K562 (cell line): ENCODE measurements around the gene NFS1. TPM values are rescaled to one million over a fixed set of nuclear protein-coding genes. Genes with fewer than 3 reads are reported as not detected.

ENCODE experiments used
- ATAC-seq: fragments of 200-7000 bp; cut with Tn5 transposase; 3 replicates; pipeline ENCODE4 v1.9.1; 2020; ENCODE audit warnings: moderate library complexity
- BruUV-seq: library from RNA; stranded (reverse); fragments of 400-500 nt; replicated peaks from 2 replicates; lab custom pipeline; 2021; lab: Mats Ljungman, UMichigan
- CTCF ChIA-PET: fragments of 300-600 bp; formaldehyde crosslinking; extraction: SDS; loops from one replicate; lab custom pipeline; 2021; ENCODE audit warnings: low intra/inter-chr PET ratio; lab: Yijun Ruan, JAX
- POLR2A ChIA-PET: fragments of 300-600, 350-650 bp; sonication (Branson Sonifier 250); formaldehyde crosslinking; extraction: SDS; loops from one replicate; lab custom pipeline; 2021; ENCODE audit warnings: antibody characterized with exemption, inconsistent platforms; lab: Yijun Ruan, JAX
- DNase-seq, 4 experiments: peaks; one replicate each; pipeline versions ENCODE4 v3.0.0 to v3.0.0-alpha.2; 2011 to 2018; ENCODE audit warnings: low spot score in 3 of 4, mixed read lengths in 3 of 4; ENCODE audit errors: extremely low read depth in 1 of 4
- FAIRE-seq: peaks from 2 replicates; lab custom pipeline; 2011; peaks lifted over from hg19 to GRCh38; lab: Jason Lieb, UNC
- H2AFZ ChIP-seq: 2 replicates; pipeline ENCODE4 v1.6.0; 2011; ENCODE audit warnings: low read depth, low read length, control low read depth, inconsistent platforms
- H3K27ac ChIP-seq: fragments of 200-600 bp; 3 replicates; pipeline ENCODE4 v1.8.0; 2011; ENCODE audit warnings: low read depth, mild to moderate bottlenecking, control low read depth, inconsistent platforms, low read length, moderate library complexity, mixed read lengths; ENCODE audit errors: extremely low read depth
- H3K27me3 ChIP-seq, 2 experiments: fragments of 300-600 bp in 1 of 2; 2 replicates in 1 of 2; 3 replicates in 1 of 2; pipeline versions ENCODE4 v1.6.0 to v1.8.0; 2011; ENCODE audit warnings: inconsistent platforms in 2 of 2, low read length in 2 of 2, mild to moderate bottlenecking in 1 of 2, mixed read lengths in 1 of 2, moderate library complexity in 1 of 2; ENCODE audit not compliant: control insufficient read depth in 2 of 2, insufficient read depth in 2 of 2
- H3K36me3 ChIP-seq: fragments of 300-600 bp; 3 replicates; pipeline ENCODE4 v1.8.0; 2011; ENCODE audit warnings: mild to moderate bottlenecking, low read length, inconsistent platforms; ENCODE audit not compliant: control insufficient read depth, insufficient read depth
- H3K4me1 ChIP-seq, 2 experiments: fragments of 200-600 bp in 1 of 2; replicated peaks in 1 of 2; 2 replicates in 1 of 2; 3 replicates in 1 of 2; pipeline versions ENCODE4 v1.5.1 to v1.8.0; 2011; ENCODE audit warnings: inconsistent platforms in 2 of 2, low read length in 2 of 2, mild to moderate bottlenecking in 1 of 2, mixed read lengths in 1 of 2, moderate library complexity in 1 of 2; ENCODE audit not compliant: control insufficient read depth in 2 of 2, insufficient read depth in 2 of 2
- H3K4me2 ChIP-seq: 2 replicates; pipeline ENCODE4 v1.6.1; 2011; ENCODE audit warnings: low read length, control low read depth, inconsistent platforms, mixed read lengths; ENCODE audit not compliant: insufficient read depth
- H3K4me3 ChIP-seq: fragments of 200-600 bp; sonication (generic), shearing (Covaris generic); 2 replicates; pipeline ENCODE4 v1.5.1; 2016; ENCODE audit warnings: control low read depth, inconsistent platforms
- H3K79me2 ChIP-seq: fragments of 200-600 bp; 3 replicates; pipeline ENCODE4 v1.8.0; 2011; ENCODE audit warnings: low read length, inconsistent platforms; ENCODE audit not compliant: control insufficient read depth, insufficient read depth
- H3K9ac ChIP-seq, 2 experiments: 2 replicates each; pipeline versions ENCODE4 v1.6.0 to v1.6.1; 2011; ENCODE audit warnings: low read depth in 2 of 2, low read length in 2 of 2, control low read depth in 1 of 2, inconsistent platforms in 1 of 2, mild to moderate bottlenecking in 1 of 2, mixed read lengths in 1 of 2; ENCODE audit not compliant: insufficient read depth in 1 of 2
- H3K9me1 ChIP-seq: one replicate; pipeline ENCODE4 v1.6.0; 2011; ENCODE audit warnings: inconsistent platforms, mild to moderate bottlenecking, low read length, moderate library complexity; ENCODE audit not compliant: control insufficient read depth, insufficient read depth
- H3K9me3 ChIP-seq: replicated peaks from 2 replicates; pipeline ENCODE4 v1.5.1; 2011; ENCODE audit warnings: low read depth, low read length, inconsistent platforms; ENCODE audit not compliant: control insufficient read depth, insufficient read depth
- H4K20me1 ChIP-seq: replicated peaks from 2 replicates; pipeline ENCODE4 v1.6.1; 2011; ENCODE audit warnings: low read length, inconsistent platforms, mixed read lengths; ENCODE audit not compliant: control insufficient read depth, insufficient read depth
- BDP1 ChIP-seq: IDR thresholded peaks from 3 replicates; pipeline ENCODE4 v1.6.1; 2011; ENCODE audit not compliant: insufficient read length, insufficient read depth
- CC2D1A ChIP-seq: fragments of 450-650 bp; IDR thresholded peaks from 2 replicates; pipeline ENCODE4 v1.6.1; 2017; ENCODE audit warnings: mild to moderate bottlenecking
- CREBBP ChIP-seq: IDR thresholded peaks from one replicate; pipeline ENCODE4 v1.6.1; 2012; ENCODE audit warnings: low read depth, mild to moderate bottlenecking, control low read depth, inconsistent platforms, low read length
- DPF2 ChIP-seq: fragments of 450-650 bp; IDR thresholded peaks from 2 replicates; pipeline ENCODE4 v1.6.1; 2016
- ETV6 ChIP-seq, 3 experiments: fragments of 150-350 bp in 1 of 3; sonication (generic) in 1 of 3; formaldehyde crosslinking in 1 of 3; IDR thresholded peaks; 2 replicates each; pipeline versions ENCODE4 v1.6.1 to v1.8.0; 2014 to 2022; ENCODE audit warnings: borderline replicate concordance in 2 of 3, low read depth in 2 of 3, antibody characterized with exemption in 1 of 3, low read length in 1 of 3, mild to moderate bottlenecking in 1 of 3, missing genetic modification reagents in 1 of 3
- GABPA ChIP-seq: fragments of 200-800 bp; sonication (Bioruptor generic); conservative IDR thresholded peaks from 2 replicates; pipeline ENCODE4 v1.6.1; 2016; ENCODE audit warnings: low read depth, missing genetic modification characterization, missing compliant biosample characterization
- GTF2A2 ChIP-seq: IDR thresholded peaks from 2 replicates; pipeline ENCODE4 v1.6.1; 2016; ENCODE audit warnings: mild to moderate bottlenecking, missing genetic modification characterization, missing compliant biosample characterization
- HMG20B ChIP-seq: fragments of 250-450 bp; sonication (Bioruptor Pico); IDR thresholded peaks from 2 replicates; pipeline ENCODE4 v1.5.0; 2021; ENCODE audit warnings: mild to moderate bottlenecking
- KAT2B ChIP-seq: IDR thresholded peaks from one replicate; pipeline ENCODE4 v1.6.1; 2012; ENCODE audit warnings: low read depth, mild to moderate bottlenecking, control low read depth, inconsistent platforms, low read length, moderate library complexity
- NCOA2 ChIP-seq, 2 experiments: fragments of 450-650 bp; IDR thresholded peaks; 2 replicates each; pipeline ENCODE4 v1.6.1; 2018; ENCODE audit warnings: mild to moderate bottlenecking in 2 of 2, moderate library complexity in 1 of 2; ENCODE audit not compliant: partially characterized antibody in 2 of 2
- PURB ChIP-seq: sonication (generic); formaldehyde crosslinking; IDR thresholded peaks from 2 replicates; pipeline ENCODE4 v1.9.0; 2021; ENCODE audit warnings: low read depth, mild to moderate bottlenecking, missing genetic modification reagents
- SMAD3 ChIP-seq: fragments of 450-650 bp; formaldehyde crosslinking; conservative IDR thresholded peaks from 2 replicates; pipeline ENCODE4 v1.4.0; 2020; ENCODE audit warnings: mild to moderate bottlenecking
- SMARCE1 ChIP-seq: fragments of 450-650 bp; IDR thresholded peaks from 2 replicates; pipeline ENCODE4 v1.7.1; 2016; ENCODE audit warnings: mild to moderate bottlenecking
- TCF7L2 ChIP-seq: fragments of 150-350 bp; IDR thresholded peaks from 2 replicates; pipeline ENCODE4 v1.6.1; 2016; ENCODE audit warnings: low read depth, mild to moderate bottlenecking, low read length, moderate library complexity
- USF1 ChIP-seq: sonication (generic); formaldehyde crosslinking; IDR thresholded peaks from 2 replicates; pipeline ENCODE4 v1.9.0; 2022; ENCODE audit warnings: mild to moderate bottlenecking, missing genetic modification reagents
- ZBTB1 ChIP-seq: sonication (generic); formaldehyde crosslinking; IDR thresholded peaks from 2 replicates; pipeline ENCODE4 v1.8.1; 2023; ENCODE audit warnings: missing genetic modification reagents, low read depth, mild to moderate bottlenecking, borderline replicate concordance
- ZC3H4 ChIP-seq: sonication (generic); formaldehyde crosslinking; IDR thresholded peaks from 2 replicates; pipeline ENCODE4 v1.9.0; 2021; ENCODE audit warnings: missing genetic modification reagents, borderline replicate concordance
- ZNF175 ChIP-seq: fragments of 200-800 bp; sonication (Bioruptor generic); IDR thresholded peaks from 2 replicates; pipeline ENCODE4 v1.6.1; 2016; ENCODE audit warnings: low read depth, mild to moderate bottlenecking, missing genetic modification characterization, missing compliant biosample characterization
- ZNF696 ChIP-seq: fragments of 250-450 bp; sonication (Bioruptor Pico); conservative IDR thresholded peaks from 2 replicates; pipeline ENCODE4 v1.4.0; 2020; ENCODE audit warnings: mild to moderate bottlenecking, moderate library complexity
- whole genome bisulfite sequencing: fragments of 100-300 bp; shearing (Covaris generic); methylation state at CpG from one replicate; pipeline ENCODE4 v1.1.6; 2016; ENCODE audit warnings: low coverage, mixed read lengths; ENCODE audit not compliant: insufficient coverage; ENCODE audit errors: missing lambda C conversion rate; 5-methylcytosine and 5-hydroxymethylcytosine counted together
- in situ Hi-C: fragments of 300-500 bp; cut with MboI; formaldehyde crosslinking; loops from 4 replicates; pipeline ENCODE4 v1.15.0; 2018; ENCODE audit warnings: inconsistent platforms, mixed read lengths
- intact Hi-C: fragments of 100-400 bp; cut with micrococcal nuclease; formaldehyde crosslinking; loops from 2 replicates; pipeline ENCODE4 v1.14.2; 2022
- polyA plus RNA-seq, 8 experiments: library from polyadenylated mRNA; depleted of rRNA in 4 of 8; stranded (reverse) in 5 of 8; unstranded in 3 of 8; fragments of >200 nt; fragmentation: Nextera tagmentation in 2 of 8; fragmentation: Illumina TruSeq in 1 of 8; extraction: Ambion mirVana in 2 of 8; extraction: Trizol in 1 of 8; gene quantifications; 2 replicates each; pipeline versions ENCODE4 v1.2.1 to v1.2.3, GENCODE V29; 2011 to 2014; ENCODE audit warnings: inconsistent platforms in 1 of 8, missing spikeins in 1 of 8
- total RNA-seq, 7 experiments: library from RNA; depleted of rRNA in 6 of 7; stranded (reverse); fragments of >200 nt in 6 of 7; fragmentation: Illumina TruSeq in 2 of 7; extraction: Trizol in 2 of 7; gene quantifications; 2 replicates each; pipeline versions ENCODE4 v1.2.1 to v1.2.3, GENCODE V29; 2011 to 2021; ENCODE audit warnings: low replicate concordance in 1 of 7
- TF ChIP-seq, protein P1 (sequence below): fragments of 250-450 bp; sonication (Bioruptor Pico); IDR thresholded peaks from 2 replicates; pipeline ENCODE4 v1.5.0; 2020; ENCODE audit warnings: mild to moderate bottlenecking

Gene NFS1
- total and polyA plus RNA-seq, 9 of the 15 experiments (the other 6 are each of a cell fraction or from before 2014, with no cell fraction given): 11.5 to 84.8 (median 47.1) TPM

- peaks cover 41% of the 10 kb centered on the region for H4K20me1 ChIP-seq
- DNase-seq (peak; percentile 94 to 96 (median 96)), FAIRE-seq (peak; percentile 93), ATAC-seq (peak; percentile 89)
- peak within 1 kb of the TSS; percentile 98 for H3K27ac ChIP-seq
- H3K9me1 ChIP-seq: no peaks in the 10 kb centered on the region
- in situ Hi-C loops (no loop called here), intact Hi-C loops (loop anchor here (5.0 kb wide), 1 partner anchor 47 kb away; the partner anchor contains the start of gene SPAG4)
- peaks cover 17% of the 10 kb centered on the region; the same call in 2 of the 3 replicates for H3K36me3 ChIP-seq
- H3K79me2 ChIP-seq: peaks cover 55% of the 10 kb centered on the region
- no peaks in the 10 kb centered on the region for H3K27me3 ChIP-seq
- no TSS peak for BruUV-seq
- 2% methylated on average over 54 of the region's 61 CpGs for WGBS
- ChIA-PET CTCF (no interaction called here), POLR2A (interaction anchor here (0.5 to 2.9 kb wide), 13 partner anchors 10 to 150 kb away, joined by 3 to 26 read pairs (median 4); partner anchors contain the start of genes ERGIC3, PHF20 and SPAG4)
- H3K4me2 ChIP-seq: peak within 1 kb of the TSS; percentile 89
- peak within 1 kb of the TSS; percentile 57 for H3K4me3 ChIP-seq
- peak within 1 kb of the TSS; percentile 92 to 100 for H3K9ac ChIP-seq
- H2AFZ ChIP-seq: peak within 1 kb of the TSS; percentile 96
- peaks cover 17 to 24% of the 10 kb centered on the region in 2 experiments; a peak in 4 of 5 replicates for H3K4me1 ChIP-seq
- no peaks in the 10 kb centered on the region for H3K9me3 ChIP-seq
- TF ChIP-seq HMG20B (CRISPR knock-in tag) (no peak), GABPA (peak; percentile 75), DPF2 (no peak), BDP1 (no peak), NCOA2 (IDR thresholded peaks at IDR 0.05; ENCODE audit: partially characterized antibody in 2 of 2) (no peak), KAT2B (peak; percentile 65), SMARCE1 (no peak), GTF2A2 (tag) (peak; percentile 56; the same call in 1 of the 2 replicates), ETV6 (IDR thresholded peaks at IDR 0.05; ENCODE audit: borderline replicate concordance in 1 of 2, low read depth in 2 of 2, low read length in 1 of 2) (no peak), ETV6 (CRISPR knock-in tag; IDR thresholded peaks at IDR 0.05; ENCODE audit: borderline replicate concordance) (no peak; the same call in 1 of the 2 replicates), PURB (no peak), CREBBP (no peak), ZNF175 (CRISPR knock-in tag) (no peak), SMAD3 (no peak), CC2D1A (no peak), TCF7L2 (peak; percentile 65; the same call in 1 of the 2 replicates), ZBTB1 (CRISPR knock-in tag) (no peak; the same call in 1 of the 2 replicates), ZC3H4 (0 out of 2 replicates have a peak, but pooled peaks have one; percentile 87), ZNF696 (CRISPR knock-in tag) (no peak), USF1 (CRISPR knock-in tag) (no peak; the same call in 1 of the 2 replicates)
- TF ChIP-seq, protein P1, sequence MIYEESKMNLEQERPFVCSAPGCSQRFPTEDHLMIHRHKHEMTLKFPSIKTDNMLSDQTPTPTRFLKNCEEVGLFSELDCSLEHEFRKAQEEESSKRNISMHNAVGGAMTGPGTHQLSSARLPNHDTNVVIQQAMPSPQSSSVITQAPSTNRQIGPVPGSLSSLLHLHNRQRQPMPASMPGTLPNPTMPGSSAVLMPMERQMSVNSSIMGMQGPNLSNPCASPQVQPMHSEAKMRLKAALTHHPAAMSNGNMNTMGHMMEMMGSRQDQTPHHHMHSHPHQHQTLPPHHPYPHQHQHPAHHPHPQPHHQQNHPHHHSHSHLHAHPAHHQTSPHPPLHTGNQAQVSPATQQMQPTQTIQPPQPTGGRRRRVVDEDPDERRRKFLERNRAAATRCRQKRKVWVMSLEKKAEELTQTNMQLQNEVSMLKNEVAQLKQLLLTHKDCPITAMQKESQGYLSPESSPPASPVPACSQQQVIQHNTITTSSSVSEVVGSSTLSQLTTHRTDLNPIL: 0 out of 2 replicates have a peak, but pooled peaks have one; percentile 3
Observed at GRCh38 chr20:35664466-35665206, 34.5 kb downstream of the NFS1 start, which contains the start of the genes CPNE1 and RBM12. Gene CPNE1 (minus strand): TSS chr20:35664900. CDS start chr20:35632923, 31,977 bp downstream. Gene RBM12 (minus strand): TSS chr20:35664900. CDS start chr20:35655322, 9,578 bp downstream.
